Neural progenitor cell (in vitro differentiated cells): ENCODE results near the gene ASB10. TPM values are rescaled to one million over a fixed set of nuclear protein-coding genes. Genes with fewer than 3 reads are reported as not detected.

Experiments
- DNase-seq: peaks from one replicate; pipeline ENCODE4 v3.0.0-alpha.2; 2016; ENCODE audit warnings: low spot score
- H2AFZ ChIP-seq: fragments of 200-600 bp; sonication (generic); replicated peaks from 2 replicates; pipeline ENCODE4 v1.6.1; 2016; ENCODE audit warnings: antibody characterized with exemption
- H3F3A ChIP-seq: fragments of 200-600 bp; sonication (generic); 2 replicates; pipeline ENCODE4 v1.6.1; 2016; ENCODE audit warnings: antibody characterized with exemption, low read depth
- H3K27ac ChIP-seq: fragments of 200-600 bp; sonication (generic); 2 replicates; pipeline ENCODE4 v1.5.1; 2016; ENCODE audit warnings: mild to moderate bottlenecking
- H3K27me3 ChIP-seq: fragments of 200-600 bp; sonication (generic); 2 replicates; pipeline ENCODE4 v1.6.1; 2016; ENCODE audit warnings: mild to moderate bottlenecking, moderate library complexity
- H3K36me3 ChIP-seq: fragments of 200-600 bp; sonication (generic); 2 replicates; pipeline ENCODE4 v1.5.1; 2016
- H3K4me1 ChIP-seq: fragments of 200-600 bp; sonication (generic); 2 replicates; pipeline ENCODE4 v1.6.1; 2016; ENCODE audit warnings: mixed run types
- H3K4me2 ChIP-seq: fragments of 200-600 bp; sonication (generic); 2 replicates; pipeline ENCODE4 v1.6.1; 2016
- H3K4me3 ChIP-seq: fragments of 200-600 bp; sonication (generic); 2 replicates; pipeline ENCODE4 v1.5.1; 2016
- H3K79me2 ChIP-seq: fragments of 200-600 bp; sonication (generic); 2 replicates; pipeline ENCODE4 v1.6.1; 2016; ENCODE audit warnings: low read depth
- H3K9ac ChIP-seq: fragments of 200-600 bp; sonication (generic); 2 replicates; pipeline ENCODE4 v1.6.1; 2016
- H3K9me3 ChIP-seq: fragments of 200-600 bp; sonication (generic); 2 replicates; pipeline ENCODE4 v1.5.1; 2016; ENCODE audit warnings: low read depth
- H4K20me1 ChIP-seq: fragments of 200-600 bp; sonication (generic); 2 replicates; pipeline ENCODE4 v1.6.1; 2016; ENCODE audit warnings: low read depth
- H3K27ac Mint-ChIP-seq: 3 replicates; pipeline ENCODE4 v1.8.0; 2021; ENCODE audit warnings: mixed read lengths
- H3K27me3 Mint-ChIP-seq: 2 replicates; pipeline ENCODE4 v1.8.0; 2022; ENCODE audit warnings: low read depth, mild to moderate bottlenecking, inconsistent platforms, moderate library complexity, mixed read lengths; ENCODE audit not compliant: insufficient read depth
- H3K36me3 Mint-ChIP-seq: 3 replicates; pipeline ENCODE4 v1.8.0; 2021; ENCODE audit warnings: mixed read lengths
- H3K4me1 Mint-ChIP-seq: 3 replicates; pipeline ENCODE4 v1.8.0; 2021; ENCODE audit warnings: mixed read lengths
- H3K4me3 Mint-ChIP-seq: 3 replicates; pipeline ENCODE4 v1.8.0; 2021; ENCODE audit warnings: mild to moderate bottlenecking, moderate library complexity, mixed read lengths
- H3K9me3 Mint-ChIP-seq: 3 replicates; pipeline ENCODE4 v1.8.0; 2020; ENCODE audit warnings: mixed read lengths
- CTCF ChIP-seq: fragments of 200-600 bp; sonication (generic); IDR thresholded peaks from 2 replicates; pipeline ENCODE4 v1.5.1; 2017; ENCODE audit warnings: antibody characterized with exemption, mild to moderate bottlenecking
- EZH2 ChIP-seq: fragments of 200-600 bp; sonication (generic); IDR thresholded peaks from 2 replicates; pipeline ENCODE4 v1.6.1; 2017; ENCODE audit warnings: antibody characterized with exemption, mild to moderate bottlenecking, moderate library complexity
- EZH2phosphoT487 ChIP-seq: fragments of 200-600 bp; sonication (generic); IDR thresholded peaks from 2 replicates; pipeline ENCODE4 v1.6.1; 2017; ENCODE audit warnings: antibody characterized with exemption
- total RNA-seq: library from RNA; depleted of rRNA; stranded (reverse); fragments of >200 nt; gene quantifications from 2 replicates; pipeline ENCODE4 v1.2.3, GENCODE V29; 2015; ENCODE audit warnings: low replicate concordance

The ASB10 gene
- total RNA-seq, 1 donor from 2014 or later, result not detected

GRCh38 chr7:151213826-151214225, 26.8 kb upstream of the ASB10 start:
- Histone ChIP-seq H3K9ac (no peak overlapping the region), H3K4me1 (peaks cover 18% of the 10 kb centered on the region), H3K4me3 (no peak overlapping the region), H3K9me3 (no peaks in the 10 kb centered on the region), H3K79me2 (no peaks in the 10 kb centered on the region), H3K27me3 (no peaks in the 10 kb centered on the region), H3K4me2 (no peak overlapping the region), H4K20me1 (peaks cover 7% of the 10 kb centered on the region), H2AFZ (no peak overlapping the region), H3K27ac (no peak overlapping the region), H3K36me3 (no peaks in the 10 kb centered on the region), H3F3A (peaks cover 16% of the 10 kb centered on the region)
- Mint-ChIP-seq H3K36me3 (peaks cover 22% of the 10 kb centered on the region), H3K27ac (no peak overlapping the region), H3K27me3 (peaks cover 3% of the 10 kb centered on the region), H3K4me1 (peaks cover 2% of the 10 kb centered on the region), H3K9me3 (no peaks in the 10 kb centered on the region), H3K4me3 (no peak overlapping the region)
- DNase-seq, result no peak
- no peak for TF ChIP-seq EZH2phosphoT487
- no peak for TF ChIP-seq CTCF
- TF ChIP-seq EZH2, result no peak

GRCh38 chr7:151212626-151213025, 25.6 kb upstream of the ASB10 start:
- TF ChIP-seq CTCF (no peak), EZH2phosphoT487 (no peak), EZH2 (no peak)
- Mint-ChIP-seq H3K27me3 (peaks cover 6% of the 10 kb centered on the region), H3K4me3 (no peak overlapping the region), H3K9me3 (no peaks in the 10 kb centered on the region), H3K4me1 (peaks cover 2% of the 10 kb centered on the region), H3K36me3 (peaks cover 11% of the 10 kb centered on the region), H3K27ac (no peak overlapping the region)
- H3K9me3 ChIP-seq, result no peaks in the 10 kb centered on the region
- no peaks in the 10 kb centered on the region for H3K27me3 ChIP-seq
- H4K20me1 ChIP-seq, result peaks cover 7% of the 10 kb centered on the region
- H3K4me1 ChIP-seq, result peaks cover 18% of the 10 kb centered on the region
- H3F3A ChIP-seq, result peaks cover 16% of the 10 kb centered on the region
- H3K4me2 ChIP-seq, result no peak overlapping the region
- no peak overlapping the region for H3K27ac ChIP-seq
- no peaks in the 10 kb centered on the region for H3K79me2 ChIP-seq
- no peak overlapping the region for H2AFZ ChIP-seq
- H3K4me3 ChIP-seq, result no peak overlapping the region
- DNase-seq, result no peak
- H3K9ac ChIP-seq, result no peak overlapping the region
- no peaks in the 10 kb centered on the region for H3K36me3 ChIP-seq

GRCh38 chr7:151211155-151211772, 24.2 kb upstream of the ASB10 start:
- Histone ChIP-seq H3K4me3 (no peak overlapping the region), H3K27ac (peak overlapping the region; percentile 46), H3K9ac (no peak overlapping the region), H3K4me2 (no peak overlapping the region), H4K20me1 (peaks cover 7% of the 10 kb centered on the region), H2AFZ (no peak overlapping the region), H3K79me2 (no peaks in the 10 kb centered on the region), H3K4me1 (peaks cover 18% of the 10 kb centered on the region), H3K27me3 (peaks cover under 1% of the 10 kb centered on the region), H3K9me3 (no peaks in the 10 kb centered on the region), H3F3A (peaks cover 16% of the 10 kb centered on the region), H3K36me3 (no peaks in the 10 kb centered on the region)
- Mint-ChIP-seq H3K4me1 (peaks cover 2% of the 10 kb centered on the region), H3K9me3 (no peaks in the 10 kb centered on the region), H3K27ac (no peak overlapping the region), H3K27me3 (peaks cover 7% of the 10 kb centered on the region), H3K36me3 (peaks cover 11% of the 10 kb centered on the region), H3K4me3 (no peak overlapping the region)
- DNase-seq, result no peak
- no peak for TF ChIP-seq CTCF
- TF ChIP-seq EZH2, result no peak
- no peak for TF ChIP-seq EZH2phosphoT487
